ENCODE results near the gene RGS3. TPM values are rescaled to one million over a fixed set of nuclear protein-coding genes. Genes with fewer than 3 reads are reported as not detected.

The RGS3 gene
- total RNA-seq, 2 experiments from 2014 or later: 22.8 to 32.9 TPM

- intact Hi-C loops (cut with micrococcal nuclease; ENCODE audit: unreplicated experiment): no loop called here
- H3K4me1 ChIP-seq (ENCODE audit: insufficient read depth, low read length, poor library complexity, severe bottlenecking): peaks cover 10% of the 10 kb centered on the region
- no peaks in the 10 kb centered on the region for H3K36me3 ChIP-seq (ENCODE audit: insufficient read depth, low read length)
- no peak overlapping the region for H3K4me2 ChIP-seq (ENCODE audit: low read length)
- no peaks in the 10 kb centered on the region for H3K9me3 ChIP-seq (ENCODE audit: low read length)
- CTCF ChIA-PET (ENCODE audit: unreplicated experiment): no interaction called here
- no peaks in the 10 kb centered on the region for H4K20me1 ChIP-seq (ENCODE audit: insufficient read depth, low read length)
- no peak overlapping the region for H3K4me3 ChIP-seq (ENCODE audit: low read depth, low read length, poor library complexity, severe bottlenecking)
- H3K27ac ChIP-seq (ENCODE audit: low read depth, low read length, poor library complexity, severe bottlenecking): no peak overlapping the region
- no peak overlapping the region for H2AFZ ChIP-seq (ENCODE audit: low read length)
- H3K79me2 ChIP-seq (ENCODE audit: insufficient read depth, low read depth, low read length): no peaks in the 10 kb centered on the region
- POLR2A ChIA-PET: no interaction called here
- TF ChIP-seq EZH2phosphoT487 (IDR thresholded peaks at IDR 0.05; ENCODE audit: borderline replicate concordance, low read depth, low read length) (no peak), CTCF (conservative IDR thresholded peaks at IDR 0.05; ENCODE audit: low read length) (no peak)
- no TSS peak for BruUV-seq (replicated peaks)
- DNase-seq (ENCODE audit: low spot score): no peak
- H3K9me2 ChIP-seq (ENCODE audit: insufficient read depth, low read length): no peaks in the 10 kb centered on the region
These were observed 157.0 kb downstream of the RGS3 start for GRCh38 chr9:113620377-113621161.

GRCh38 chr9:113621309-113621791, 157.8 kb downstream of the RGS3 start:
- CTCF ChIA-PET (ENCODE audit: unreplicated experiment): no interaction called here
- Histone ChIP-seq H3K79me2 (ENCODE audit: insufficient read depth, low read depth, low read length) (no peaks in the 10 kb centered on the region), H3K27ac (ENCODE audit: low read depth, low read length, poor library complexity, severe bottlenecking) (no peak overlapping the region), H3K36me3 (ENCODE audit: insufficient read depth, low read length) (no peaks in the 10 kb centered on the region), H3K9me2 (ENCODE audit: insufficient read depth, low read length) (no peaks in the 10 kb centered on the region), H3K9me3 (ENCODE audit: low read length) (no peaks in the 10 kb centered on the region), H2AFZ (ENCODE audit: low read length) (no peak overlapping the region), H3K4me2 (ENCODE audit: low read length) (no peak overlapping the region), H3K4me3 (ENCODE audit: low read depth, low read length, poor library complexity, severe bottlenecking) (no peak overlapping the region), H4K20me1 (ENCODE audit: insufficient read depth, low read length) (no peaks in the 10 kb centered on the region), H3K4me1 (ENCODE audit: insufficient read depth, low read length, poor library complexity, severe bottlenecking) (peaks cover 10% of the 10 kb centered on the region)
- intact Hi-C loops (cut with micrococcal nuclease; ENCODE audit: unreplicated experiment): no loop called here
- no TSS peak for BruUV-seq (replicated peaks)
- DNase-seq (ENCODE audit: low spot score): no peak
- POLR2A ChIA-PET: interaction anchor here (0.9 kb wide), 1 partner anchor 15 kb away, joined by 5 read pairs; no protein-coding TSS in a partner anchor
- TF ChIP-seq CTCF (conservative IDR thresholded peaks at IDR 0.05; ENCODE audit: low read length) (no peak), EZH2phosphoT487 (IDR thresholded peaks at IDR 0.05; ENCODE audit: borderline replicate concordance, low read depth, low read length) (no peak)

GRCh38 chr9:113621980-113622379, 158.5 kb downstream of the RGS3 start:
- H3K79me2 ChIP-seq (ENCODE audit: insufficient read depth, low read depth, low read length): no peaks in the 10 kb centered on the region
- no peak overlapping the region for H3K27ac ChIP-seq (ENCODE audit: low read depth, low read length, poor library complexity, severe bottlenecking)
- DNase-seq (ENCODE audit: low spot score): no peak
- H3K36me3 ChIP-seq (ENCODE audit: insufficient read depth, low read length): no peaks in the 10 kb centered on the region
- no peaks in the 10 kb centered on the region for H4K20me1 ChIP-seq (ENCODE audit: insufficient read depth, low read length)
- BruUV-seq (replicated peaks): no TSS peak
- H3K4me2 ChIP-seq (ENCODE audit: low read length): no peak overlapping the region
- ChIA-PET CTCF (ENCODE audit: unreplicated experiment) (no interaction called here), POLR2A (interaction anchor here (0.9 to 1.4 kb wide), 3 partner anchors 16 to 33 kb away, joined by 3 to 5 read pairs (median 5); no protein-coding TSS in a partner anchor)
- no peaks in the 10 kb centered on the region for H3K9me3 ChIP-seq (ENCODE audit: low read length)
- no peaks in the 10 kb centered on the region for H3K9me2 ChIP-seq (ENCODE audit: insufficient read depth, low read length)
- intact Hi-C loops (cut with micrococcal nuclease; ENCODE audit: unreplicated experiment): no loop called here
- no peak overlapping the region for H2AFZ ChIP-seq (ENCODE audit: low read length)
- H3K4me3 ChIP-seq (ENCODE audit: low read depth, low read length, poor library complexity, severe bottlenecking): no peak overlapping the region
- TF ChIP-seq EZH2phosphoT487 (IDR thresholded peaks at IDR 0.05; ENCODE audit: borderline replicate concordance, low read depth, low read length): no peak
- TF ChIP-seq CTCF (conservative IDR thresholded peaks at IDR 0.05; ENCODE audit: low read length): no peak
- H3K4me1 ChIP-seq (ENCODE audit: insufficient read depth, low read length, poor library complexity, severe bottlenecking): peaks cover 10% of the 10 kb centered on the region
